ENCODE results near the gene RPUSD1. TPM values are rescaled to one million over a fixed set of nuclear protein-coding genes. Genes with fewer than 3 reads are reported as not detected.

The RPUSD1 gene
- total RNA-seq, 4 donors from 2014 or later: 13.4 to 25.8 (median 22.1) TPM

- H3K27me3 ChIP-seq: peaks cover 98% of the 10 kb centered on the region
Observed at GRCh38 chr16:819336-820043, 31.3 kb upstream of the RPUSD1 start.

GRCh38 chr16:818592-818991 lies 30.4 kb upstream of the RPUSD1 start:
- Histone ChIP-seq H3K4me1 (peaks cover 0 to 9% (median 6%) of the 10 kb centered on the region in 3 donors), H3K27me3 (peaks cover 98% of the 10 kb centered on the region), H3K36me3 (no peaks in the 10 kb centered on the region), H3K9me3 (no peaks in the 10 kb centered on the region), H3K27ac (no peak overlapping the region), H3K4me3 (no peak overlapping the region)
- 48 to 66% methylated on average over 2 of the region's 2 CpGs for WGBS, 2 donors (ENCODE audit: low coverage in 1 of 2)
- TF ChIP-seq EP300 (IDR thresholded peaks at IDR 0.05) (no peak), CTCF (IDR thresholded peaks at IDR 0.05) (no peak), POLR2A (IDR thresholded peaks at IDR 0.05) (no peak), POLR2AphosphoS5 (IDR thresholded peaks at IDR 0.05) (no peak)
- ATAC-seq: no peak

More at GRCh38 chr16:819336-820043, 31.3 kb upstream of the RPUSD1 start:
- H3K36me3 ChIP-seq: no peaks in the 10 kb centered on the region
- no peak for ATAC-seq
- no peak overlapping the region for H3K4me3 ChIP-seq
- no peak for TF ChIP-seq POLR2AphosphoS5 (IDR thresholded peaks at IDR 0.05)
- no peak for TF ChIP-seq EP300 (IDR thresholded peaks at IDR 0.05)
- TF ChIP-seq POLR2A (IDR thresholded peaks at IDR 0.05): no peak
- TF ChIP-seq CTCF (IDR thresholded peaks at IDR 0.05): no peak
- no peaks in the 10 kb centered on the region for H3K9me3 ChIP-seq
- H3K27ac ChIP-seq: no peak overlapping the region
- H3K4me1 ChIP-seq: peaks cover 0 to 5% (median 0%) of the 10 kb centered on the region in 3 donors
- WGBS, 2 donors (ENCODE audit: low coverage in 1 of 2): 52 to 67% methylated on average over 2 to 7 of the region's 23 CpGs

- no peaks in the 10 kb centered on the region for H3K36me3 ChIP-seq
- no peak for ATAC-seq
- peaks cover 98% of the 10 kb centered on the region for H3K27me3 ChIP-seq
- H3K4me3 ChIP-seq: no peak overlapping the region
- TF ChIP-seq POLR2AphosphoS5 (IDR thresholded peaks at IDR 0.05) (no peak), CTCF (IDR thresholded peaks at IDR 0.05) (no peak), POLR2A (IDR thresholded peaks at IDR 0.05) (no peak), EP300 (IDR thresholded peaks at IDR 0.05) (no peak)
- H3K4me1 ChIP-seq: peaks cover 0 to 13% (median 10%) of the 10 kb centered on the region in 3 donors
- H3K9me3 ChIP-seq: no peaks in the 10 kb centered on the region
- 67% methylated on average over 3 of the region's 8 CpGs; no CpG with 5 or more reads in 1 of the 2 donors for WGBS, 2 donors (ENCODE audit: low coverage in 1 of 2)
- no peak overlapping the region for H3K27ac ChIP-seq
Observed at GRCh38 chr16:818132-818531, 30.0 kb upstream of the RPUSD1 start.

GRCh38 chr16:817001-817906 lies 29.1 kb upstream of the RPUSD1 start:
- Histone ChIP-seq H3K27ac (no peak overlapping the region), H3K4me1 (peaks cover 0 to 15% (median 12%) of the 10 kb centered on the region in 3 donors), H3K4me3 (no peak overlapping the region), H3K36me3 (no peaks in the 10 kb centered on the region), H3K27me3 (peaks cover 98% of the 10 kb centered on the region), H3K9me3 (peaks cover 0 to 5% (median 0%) of the 10 kb centered on the region in 3 donors)
- WGBS, 2 donors (ENCODE audit: low coverage in 1 of 2): 26 to 41% methylated on average over 2 to 18 of the region's 71 CpGs
- TF ChIP-seq POLR2AphosphoS5 (IDR thresholded peaks at IDR 0.05) (no peak), POLR2A (IDR thresholded peaks at IDR 0.05) (no peak), CTCF (IDR thresholded peaks at IDR 0.05) (no peak), EP300 (IDR thresholded peaks at IDR 0.05) (no peak)
- no peak for ATAC-seq

All from gastroesophageal sphincter (tissue), 4 donors.